Islet precursor cell (in vitro differentiated cells): ENCODE measurements around the gene OTUB1.

ENCODE experiments used
- DNase-seq: peaks from one replicate; pipeline ENCODE4 v3.0.0-alpha.2; 2018

The OTUB1 gene

GRCh38 chr11:63978551-63979239 is 7.5 kb upstream of the OTUB1 start:
- DNase-seq = no peak

GRCh38 chr11:63979426-63979825 is 6.8 kb upstream of the OTUB1 start:
- no peak for DNase-seq

- peak; percentile 70 for DNase-seq
Observed at GRCh38 chr11:63985812-63986155, 454 bp upstream of the OTUB1 start.

GRCh38 chr11:63986932-63987513 is 785 bp downstream of the OTUB1 start:
- no peak for DNase-seq

- no peak for DNase-seq
Observed at GRCh38 chr11:63991558-63991957, 5.3 kb downstream of the OTUB1 start.

GRCh38 chr11:63993100-63993499 is 6.9 kb downstream of the OTUB1 start:
- DNase-seq = no peak

- no peak for DNase-seq
Observed at GRCh38 chr11:63993993-63994392, 7.8 kb downstream of the OTUB1 start.

GRCh38 chr11:63996512-63996911 is 10.3 kb downstream of the OTUB1 start:
- peak; percentile 53 for DNase-seq

- DNase-seq = peak; percentile 57
Observed at GRCh38 chr11:63997104-63997700, 11.0 kb downstream of the OTUB1 start.

GRCh38 chr11:63997801-63998337 is 11.6 kb downstream of the OTUB1 start:
- no peak for DNase-seq

- peak; percentile 70 for DNase-seq
Observed at GRCh38 chr11:63998558-63999348, 12.5 kb downstream of the OTUB1 start.

GRCh38 chr11:63999349-64000025 is 13.2 kb downstream of the OTUB1 start:
- peak; percentile 98 for DNase-seq

GRCh38 chr11:64000026-64000739 is 13.9 kb downstream of the OTUB1 start:
- peak; percentile 85 for DNase-seq

- DNase-seq = no peak
Observed at GRCh38 chr11:64000740-64001483, 14.7 kb downstream of the OTUB1 start.

- no peak for DNase-seq
Observed at GRCh38 chr11:64001484-64002420, 15.5 kb downstream of the OTUB1 start.

GRCh38 chr11:64003807-64004589 is 17.8 kb downstream of the OTUB1 start:
- DNase-seq = no peak

GRCh38 chr11:64004590-64004984 is 18.3 kb downstream of the OTUB1 start:
- no peak for DNase-seq

GRCh38 chr11:64005691-64006090 is 19.5 kb downstream of the OTUB1 start:
- no peak for DNase-seq

- no peak for DNase-seq
Observed at GRCh38 chr11:64006398-64006797, 20.2 kb downstream of the OTUB1 start.
